ENCODE measurements around the gene SORCS3.
"Not testable (repeated sequence)": the region's sequence is repeated elsewhere in the genome, so short reads cannot be mapped to it uniquely, and the experiment has no call there.

The SORCS3 gene

DNA sequence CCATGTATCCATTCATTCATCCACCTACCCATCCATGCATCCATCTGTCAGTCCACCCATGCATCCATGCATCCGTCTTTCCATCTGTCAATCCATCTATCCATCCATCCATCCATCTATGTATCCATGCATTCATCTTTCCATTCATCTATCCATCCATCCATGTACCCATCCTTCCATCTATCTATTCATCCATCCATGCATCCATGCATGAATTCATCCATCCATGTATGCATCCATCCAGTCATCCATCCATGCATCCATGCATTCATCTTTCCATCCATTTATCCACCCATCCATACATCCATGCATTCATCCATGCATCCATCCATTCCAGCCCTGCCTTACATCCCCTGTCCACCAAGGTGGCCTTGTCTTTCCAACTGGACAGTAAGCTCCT lies 45.7 kb downstream of the SORCS3 start:
- Histone ChIP-seq H3K27ac (no peak overlapping the region), H3K4me3 (no peak overlapping the region), H3K4me1 (no peaks in the 10 kb centered on the region), H3K36me3 (no peaks in the 10 kb centered on the region), H3K4me2 (no peak overlapping the region), H3K9me3 (replicated peaks in 1 of 11) (no peaks in the 10 kb centered on the region), H3K27me3 (no peaks in the 10 kb centered on the region), H3K9ac (no peak overlapping the region), H4K20me1 (no peaks in the 10 kb centered on the region)
- TF ChIP-seq Cebpa-rat (IDR thresholded peaks at IDR 0.05): no peak

GRCh38 chr10:104688251-104689042 lies 47.4 kb downstream of the SORCS3 start:
- no peaks in the 10 kb centered on the region for H3K9me3 ChIP-seq (replicated peaks in 1 of 11)
- H3K27ac ChIP-seq: no peak overlapping the region
- no peaks in the 10 kb centered on the region for H3K36me3 ChIP-seq
- TF ChIP-seq Cebpa-rat (IDR thresholded peaks at IDR 0.05): no peak
- H4K20me1 ChIP-seq: no peaks in the 10 kb centered on the region
- H3K9ac ChIP-seq: no peak overlapping the region
- H3K4me3 ChIP-seq: no peak overlapping the region
- no peak overlapping the region for H3K4me2 ChIP-seq
- no peaks in the 10 kb centered on the region for H3K27me3 ChIP-seq
- no peaks in the 10 kb centered on the region for H3K4me1 ChIP-seq

DNA sequence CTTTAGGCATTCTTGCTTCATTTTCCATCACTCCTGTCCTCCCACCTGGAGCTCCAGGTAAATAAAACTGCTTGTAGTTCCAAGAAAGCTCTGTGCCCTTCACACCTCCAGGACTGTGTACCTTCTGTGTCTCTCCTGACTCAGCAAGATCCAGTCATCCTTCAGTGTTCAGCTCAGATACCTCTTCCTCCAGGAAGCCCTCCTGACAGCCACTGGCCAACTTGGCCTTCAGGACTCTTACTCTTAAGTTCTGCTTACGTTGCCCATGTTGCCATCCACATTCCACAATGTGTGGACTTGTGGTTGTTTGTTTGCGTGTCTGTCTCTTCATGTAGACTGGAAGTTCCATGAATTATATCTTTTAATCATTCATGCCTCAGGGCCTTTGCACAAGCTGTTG lies 48.0 kb downstream of the SORCS3 start:
- H3K27me3 ChIP-seq: no peaks in the 10 kb centered on the region
- no peak overlapping the region for H3K4me2 ChIP-seq
- H3K27ac ChIP-seq: no peak overlapping the region
- no peaks in the 10 kb centered on the region for H3K9me3 ChIP-seq (replicated peaks in 1 of 11)
- no peaks in the 10 kb centered on the region for H3K36me3 ChIP-seq
- no peak overlapping the region for H3K4me3 ChIP-seq
- no peaks in the 10 kb centered on the region for H3K4me1 ChIP-seq
- no peak for TF ChIP-seq Cebpa-rat (IDR thresholded peaks at IDR 0.05)
- no peak overlapping the region for H3K9ac ChIP-seq
- no peaks in the 10 kb centered on the region for H4K20me1 ChIP-seq

- H3K36me3 ChIP-seq: no peaks in the 10 kb centered on the region
- no peaks in the 10 kb centered on the region for H3K4me1 ChIP-seq
- no peak overlapping the region for H3K9ac ChIP-seq
- no peak overlapping the region for H3K4me2 ChIP-seq
- H3K4me3 ChIP-seq: no peak overlapping the region
- no peaks in the 10 kb centered on the region for H3K27me3 ChIP-seq
- no peaks in the 10 kb centered on the region for H3K9me3 ChIP-seq (replicated peaks in 1 of 11)
- no peaks in the 10 kb centered on the region for H4K20me1 ChIP-seq
- no peak for TF ChIP-seq Cebpa-rat (IDR thresholded peaks at IDR 0.05)
- H3K27ac ChIP-seq: no peak overlapping the region
Measured at GRCh38 chr10:104689547-104689946, 48.5 kb downstream of the SORCS3 start.

DNA sequence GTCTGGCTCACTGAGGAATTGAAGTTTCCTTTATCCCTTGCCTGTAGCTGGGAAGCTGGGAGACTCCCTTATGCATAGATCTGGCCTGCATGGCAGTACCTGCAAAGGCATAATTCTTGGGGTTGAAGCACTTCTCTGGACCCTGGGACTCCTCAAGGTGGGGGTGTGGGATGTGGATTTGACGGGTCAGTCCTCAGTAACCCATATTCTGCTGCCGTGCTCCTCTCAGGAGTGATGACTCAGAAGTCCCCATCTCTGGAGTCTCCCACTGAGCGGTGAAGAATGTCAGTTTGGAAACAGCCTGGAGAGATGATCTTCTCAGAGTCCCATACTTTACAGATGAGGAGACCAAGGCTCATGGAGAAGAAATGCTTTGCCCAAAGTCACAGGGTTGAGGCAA lies 49.0 kb downstream of the SORCS3 start:
- no peak overlapping the region for H3K4me2 ChIP-seq
- H3K9me3 ChIP-seq (replicated peaks in 1 of 11): no peaks in the 10 kb centered on the region
- H3K27ac ChIP-seq: no peak overlapping the region
- no peaks in the 10 kb centered on the region for H3K27me3 ChIP-seq
- no peaks in the 10 kb centered on the region for H3K4me1 ChIP-seq
- H4K20me1 ChIP-seq: no peaks in the 10 kb centered on the region
- TF ChIP-seq Cebpa-rat (IDR thresholded peaks at IDR 0.05): no peak
- H3K9ac ChIP-seq: no peak overlapping the region
- H3K36me3 ChIP-seq: no peaks in the 10 kb centered on the region
- no peak overlapping the region for H3K4me3 ChIP-seq

DNA sequence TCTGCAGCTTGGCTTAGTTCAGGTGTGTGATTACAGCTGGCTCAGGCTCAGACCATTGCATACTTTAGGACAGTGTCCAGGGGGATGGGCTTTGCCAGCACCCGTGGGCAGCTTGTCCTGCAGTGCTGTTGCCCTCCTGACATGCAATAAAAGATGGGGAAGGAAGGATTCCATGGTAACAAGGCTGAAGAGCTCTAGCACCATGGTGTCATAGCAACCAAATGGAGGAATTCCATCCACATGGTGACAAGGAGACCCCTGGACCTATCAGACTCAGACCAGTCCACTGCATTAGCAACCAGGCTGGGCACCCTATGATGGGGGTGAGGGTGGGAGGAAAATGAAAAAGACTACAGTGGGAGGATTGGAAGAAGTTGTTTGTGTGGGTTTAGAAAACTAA lies 49.9 kb downstream of the SORCS3 start:
- no peak overlapping the region for H3K27ac ChIP-seq
- H3K4me2 ChIP-seq: no peak overlapping the region
- no peak for TF ChIP-seq Cebpa-rat (IDR thresholded peaks at IDR 0.05)
- no peak overlapping the region for H3K9ac ChIP-seq
- no peaks in the 10 kb centered on the region for H4K20me1 ChIP-seq
- no peaks in the 10 kb centered on the region for H3K9me3 ChIP-seq (replicated peaks in 1 of 11)
- H3K4me3 ChIP-seq: no peak overlapping the region
- no peaks in the 10 kb centered on the region for H3K36me3 ChIP-seq
- H3K4me1 ChIP-seq: no peaks in the 10 kb centered on the region
- no peaks in the 10 kb centered on the region for H3K27me3 ChIP-seq

DNA sequence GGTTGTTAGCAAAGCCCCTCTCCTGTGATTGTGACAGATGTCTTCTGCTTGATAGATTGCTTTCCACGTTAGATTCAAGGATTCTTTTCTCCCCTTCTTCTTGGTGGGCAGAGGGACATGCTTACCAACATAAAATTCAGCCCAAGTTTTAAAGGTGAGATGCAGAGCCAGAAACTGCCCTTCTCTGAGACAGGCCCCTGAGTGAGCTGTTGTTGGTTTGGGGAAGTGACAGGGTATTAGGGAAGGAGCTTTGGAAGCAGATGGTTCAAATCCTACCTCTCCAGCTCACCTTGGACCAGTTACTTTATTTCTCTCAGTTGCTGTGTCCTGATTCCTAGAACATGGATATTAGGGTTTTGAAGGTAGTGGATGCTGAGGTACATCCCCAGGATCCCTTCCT lies 53.0 kb downstream of the SORCS3 start:
- TF ChIP-seq Cebpa-rat (IDR thresholded peaks at IDR 0.05): no peak
- H3K4me1 ChIP-seq: no peaks in the 10 kb centered on the region
- H3K36me3 ChIP-seq: no peaks in the 10 kb centered on the region
- no peak overlapping the region for H3K27ac ChIP-seq
- H3K9ac ChIP-seq: no peak overlapping the region
- no peak overlapping the region for H3K4me2 ChIP-seq
- no peak overlapping the region for H3K4me3 ChIP-seq
- no peaks in the 10 kb centered on the region for H3K27me3 ChIP-seq
- no peaks in the 10 kb centered on the region for H3K9me3 ChIP-seq (replicated peaks in 1 of 11)
- H4K20me1 ChIP-seq: no peaks in the 10 kb centered on the region

DNA sequence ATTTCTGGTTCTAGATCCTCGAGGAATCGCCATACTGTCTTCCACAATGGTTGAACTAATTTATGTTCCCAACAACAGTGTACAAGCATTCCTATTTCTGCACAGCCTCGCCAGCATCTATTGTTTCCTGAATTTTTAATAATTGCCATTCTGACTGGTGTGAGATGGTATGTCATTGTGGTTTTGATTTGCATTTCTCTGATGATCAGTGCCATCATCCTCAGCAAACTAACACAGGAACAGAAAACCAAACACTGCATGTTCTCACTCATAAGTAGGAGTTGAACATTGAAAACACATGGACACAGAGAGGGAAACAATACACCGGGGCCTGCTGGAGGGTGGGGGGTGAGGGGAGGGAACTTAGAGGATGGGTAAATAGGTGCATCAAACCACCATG lies 62.2 kb downstream of the SORCS3 start:
- not testable (repeated sequence) for H3K36me3 ChIP-seq

GRCh38 chr10:104706886-104707285 lies 65.8 kb downstream of the SORCS3 start:
- H3K27ac ChIP-seq: no peak overlapping the region
- no peak overlapping the region for H3K4me2 ChIP-seq
- no peak for TF ChIP-seq Cebpa-rat (IDR thresholded peaks at IDR 0.05)

More for the DNA sequence above, 62.2 kb downstream of the SORCS3 start:
- H3K27me3 ChIP-seq; H3K27ac ChIP-seq; H3K4me1 ChIP-seq; H3K4me3 ChIP-seq; H4K20me1 ChIP-seq; H3K4me2 ChIP-seq; H3K9ac ChIP-seq; H3K9me3 ChIP-seq (replicated peaks in 1 of 11): not testable (repeated sequence)

DNA sequence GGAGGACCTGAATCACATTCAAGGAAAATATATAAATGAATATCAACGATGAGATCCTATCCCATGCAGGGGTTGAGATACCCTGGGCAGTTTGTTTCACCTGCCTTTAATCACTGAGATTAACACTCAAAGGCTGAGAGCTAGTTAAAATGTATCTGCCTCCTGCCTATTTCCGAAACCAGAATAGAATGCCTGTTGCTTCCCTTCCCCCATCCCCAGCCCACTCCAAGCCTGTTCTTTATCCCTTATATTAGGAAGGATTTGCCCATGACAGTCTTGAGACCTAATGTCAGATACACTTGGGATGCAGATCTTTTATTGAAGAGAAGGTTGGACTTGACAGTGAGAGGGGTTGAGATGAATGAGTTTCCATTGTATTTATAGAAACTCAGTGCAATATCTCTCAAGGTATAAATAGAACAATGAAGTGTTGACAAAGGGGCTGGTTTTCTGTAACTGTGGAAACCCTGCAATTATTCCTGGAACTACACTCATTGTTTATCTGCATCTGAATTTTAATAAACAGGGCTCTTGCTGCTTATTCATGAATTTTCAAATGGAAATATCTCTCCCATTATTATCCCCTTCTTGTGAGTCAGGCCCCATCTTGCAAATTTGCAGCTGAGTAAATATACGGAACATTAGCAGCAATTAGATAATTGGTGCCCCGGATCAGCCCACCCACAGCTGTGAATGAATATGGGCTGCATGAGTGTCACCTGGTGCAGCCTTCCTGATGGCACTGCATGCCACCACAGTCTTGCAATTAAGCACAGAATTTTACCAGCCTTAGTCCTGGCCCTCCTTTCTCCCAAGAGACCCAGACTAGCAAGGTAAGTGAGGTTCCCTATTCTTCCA lies 66.7 kb downstream of the SORCS3 start:
- H3K9ac ChIP-seq: no peak overlapping the region
- H3K4me1 ChIP-seq: no peaks in the 10 kb centered on the region
- no peak overlapping the region for H3K4me3 ChIP-seq
- H3K27ac ChIP-seq: no peak overlapping the region
- no peaks in the 10 kb centered on the region for H3K36me3 ChIP-seq
- no peaks in the 10 kb centered on the region for H3K27me3 ChIP-seq
- no peaks in the 10 kb centered on the region for H3K9me3 ChIP-seq (replicated peaks in 1 of 11)
- no peaks in the 10 kb centered on the region for H4K20me1 ChIP-seq
- H3K4me2 ChIP-seq: no peak overlapping the region
- TF ChIP-seq Cebpa-rat (IDR thresholded peaks at IDR 0.05): no peak

More at GRCh38 chr10:104706886-104707285, 65.8 kb downstream of the SORCS3 start:
- Histone ChIP-seq H3K9ac (no peak overlapping the region), H3K9me3 (replicated peaks in 1 of 11) (no peaks in the 10 kb centered on the region), H4K20me1 (no peaks in the 10 kb centered on the region), H3K27me3 (no peaks in the 10 kb centered on the region), H3K4me1 (no peaks in the 10 kb centered on the region), H3K36me3 (no peaks in the 10 kb centered on the region), H3K4me3 (no peak overlapping the region)
